WERI-Rb-1 (cell line): ENCODE measurements around the gene VASH1.

Experiments used
- DNase-seq: peaks from one replicate; pipeline ENCODE4 v3.0.0-alpha.2; 2020
- H3K27ac ChIP-seq: fragments of 250-450 bp; sonication (Bioruptor Pico); 2 replicates; pipeline ENCODE4 v1.5.1; 2020; ENCODE audit warnings: mild to moderate bottlenecking, moderate library complexity
- H3K27me3 ChIP-seq: fragments of 250-450 bp; sonication (Bioruptor Pico); 2 replicates; pipeline ENCODE4 v1.5.1; 2021; ENCODE audit warnings: mild to moderate bottlenecking, low read depth, moderate library complexity; ENCODE audit not compliant: insufficient read depth, severe bottlenecking
- H3K36me3 ChIP-seq: fragments of 250-450 bp; sonication (Bioruptor Pico); 2 replicates; pipeline ENCODE4 v1.5.1; 2020; ENCODE audit warnings: mild to moderate bottlenecking, moderate library complexity
- H3K4me3 ChIP-seq: 2 replicates; pipeline ENCODE4 v1.5.1; 2011; ENCODE audit warnings: low read depth, mild to moderate bottlenecking, control low read depth, low read length
- H3K9me3 ChIP-seq: fragments of 250-450 bp; sonication (Bioruptor Pico); 2 replicates; pipeline ENCODE4 v1.5.1; 2021; ENCODE audit warnings: mild to moderate bottlenecking, moderate library complexity; ENCODE audit not compliant: severe bottlenecking
- TF ChIP-seq, protein P1 (sequence below): IDR thresholded peaks from 2 replicates; pipeline ENCODE4 v1.5.1; 2011; ENCODE audit warnings: low read depth, mild to moderate bottlenecking, control low read depth, inconsistent platforms, low read length

VASH1 gene

DNA sequence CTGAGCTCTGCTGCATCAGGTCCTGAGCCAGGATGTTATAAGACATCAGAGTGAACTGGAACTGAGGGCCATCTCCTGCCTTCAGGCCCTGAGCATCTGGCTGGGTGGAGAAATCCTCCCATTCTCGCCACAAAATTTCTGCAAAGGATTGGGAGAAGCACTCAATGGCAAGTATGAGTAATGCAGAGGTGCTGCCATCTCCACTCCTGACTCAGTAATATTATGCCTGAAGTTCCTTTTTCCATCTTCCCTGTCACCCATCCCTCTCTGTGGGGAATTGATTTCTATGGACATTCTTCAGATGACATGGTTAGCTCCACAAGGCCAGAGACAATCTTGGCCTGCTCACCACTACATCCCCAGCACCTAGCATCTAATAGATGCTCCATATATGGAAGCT, 46.7 kb downstream of the VASH1 start:
- DNase-seq, result no peak
- H3K27ac ChIP-seq, result 0 out of 2 replicates have a peak overlapping the region, but pooled peaks have one; percentile 9
- no peak overlapping the region for H3K4me3 ChIP-seq
- no peaks in the 10 kb centered on the region for H3K27me3 ChIP-seq
- no peaks in the 10 kb centered on the region for H3K9me3 ChIP-seq
- TF ChIP-seq, protein P1, sequence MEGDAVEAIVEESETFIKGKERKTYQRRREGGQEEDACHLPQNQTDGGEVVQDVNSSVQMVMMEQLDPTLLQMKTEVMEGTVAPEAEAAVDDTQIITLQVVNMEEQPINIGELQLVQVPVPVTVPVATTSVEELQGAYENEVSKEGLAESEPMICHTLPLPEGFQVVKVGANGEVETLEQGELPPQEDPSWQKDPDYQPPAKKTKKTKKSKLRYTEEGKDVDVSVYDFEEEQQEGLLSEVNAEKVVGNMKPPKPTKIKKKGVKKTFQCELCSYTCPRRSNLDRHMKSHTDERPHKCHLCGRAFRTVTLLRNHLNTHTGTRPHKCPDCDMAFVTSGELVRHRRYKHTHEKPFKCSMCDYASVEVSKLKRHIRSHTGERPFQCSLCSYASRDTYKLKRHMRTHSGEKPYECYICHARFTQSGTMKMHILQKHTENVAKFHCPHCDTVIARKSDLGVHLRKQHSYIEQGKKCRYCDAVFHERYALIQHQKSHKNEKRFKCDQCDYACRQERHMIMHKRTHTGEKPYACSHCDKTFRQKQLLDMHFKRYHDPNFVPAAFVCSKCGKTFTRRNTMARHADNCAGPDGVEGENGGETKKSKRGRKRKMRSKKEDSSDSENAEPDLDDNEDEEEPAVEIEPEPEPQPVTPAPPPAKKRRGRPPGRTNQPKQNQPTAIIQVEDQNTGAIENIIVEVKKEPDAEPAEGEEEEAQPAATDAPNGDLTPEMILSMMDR, result no peak
- peaks cover 25% of the 10 kb centered on the region for H3K36me3 ChIP-seq

DNA sequence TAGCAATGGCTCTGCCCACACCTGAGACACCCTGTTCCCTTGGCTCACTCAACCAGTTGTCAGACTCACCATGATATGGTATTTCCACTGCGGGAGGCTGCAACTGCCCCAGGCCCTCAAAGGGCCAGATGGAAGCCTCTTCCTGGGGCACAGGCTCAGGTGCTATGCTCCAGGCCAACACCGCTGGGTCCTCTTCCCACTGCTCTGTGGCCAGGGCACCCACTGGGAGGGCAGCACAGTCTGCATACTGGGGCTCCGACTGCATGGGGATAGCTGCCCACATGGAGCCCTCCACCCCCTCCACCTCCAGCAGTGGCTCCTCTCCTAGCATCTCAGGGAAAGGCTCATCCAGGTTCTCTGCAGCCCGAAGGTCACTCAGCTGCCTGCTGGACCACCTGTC, 47.7 kb downstream of the VASH1 start:
- Histone ChIP-seq H3K9me3 (peaks cover 2% of the 10 kb centered on the region), H3K36me3 (peaks cover 15% of the 10 kb centered on the region), H3K4me3 (no peak overlapping the region), H3K27ac (no peak overlapping the region), H3K27me3 (no peaks in the 10 kb centered on the region)
- DNase-seq, result no peak
- TF ChIP-seq, protein P1, result no peak

DNA sequence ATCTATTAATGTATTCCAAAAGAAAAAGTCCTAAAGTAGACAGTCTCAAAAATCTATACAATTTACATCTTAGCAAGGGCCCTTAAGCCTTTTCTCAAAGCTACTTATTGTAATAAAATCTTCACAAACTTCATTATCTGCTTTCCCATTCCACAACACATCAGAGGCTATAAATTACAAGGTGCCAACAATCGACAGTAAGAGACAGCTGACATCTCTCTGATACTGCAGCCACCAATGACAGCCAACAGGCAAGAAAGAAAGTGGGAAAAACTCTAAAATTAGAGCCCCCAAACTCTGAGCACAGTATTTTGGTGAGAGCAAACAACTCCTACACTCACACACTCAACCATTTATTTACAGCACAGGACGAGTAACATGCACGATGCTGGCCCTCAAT, 49.3 kb downstream of the VASH1 start:
- Histone ChIP-seq H3K9me3 (peaks cover 2% of the 10 kb centered on the region), H3K27me3 (no peaks in the 10 kb centered on the region), H3K27ac (no peak overlapping the region), H3K36me3 (peaks cover 10% of the 10 kb centered on the region), H3K4me3 (no peak overlapping the region)
- no peak for DNase-seq
- TF ChIP-seq, protein P1, result no peak

DNA sequence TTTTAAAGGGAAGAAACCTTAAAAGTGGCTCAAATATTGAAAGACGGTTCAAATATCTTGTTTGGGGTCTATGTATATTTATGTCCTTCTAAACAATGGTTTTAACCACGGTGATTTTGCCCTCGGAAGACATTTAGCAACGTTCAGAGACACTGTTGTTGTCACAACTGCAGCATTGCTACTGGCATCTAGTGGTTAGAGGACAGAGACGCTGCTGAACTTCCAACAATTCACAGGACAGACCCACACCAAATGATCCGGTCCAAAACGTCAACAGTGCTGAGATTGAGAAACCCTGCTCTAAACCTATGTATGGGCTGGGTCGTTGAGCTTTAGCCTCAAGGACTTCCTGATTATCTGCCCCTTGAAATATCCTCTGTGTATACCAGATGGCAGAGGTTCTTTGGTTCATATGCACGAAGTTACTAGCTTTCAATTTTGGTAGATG, 49.7 kb downstream of the VASH1 start:
- Histone ChIP-seq H3K36me3 (peaks cover 10% of the 10 kb centered on the region), H3K9me3 (peaks cover 2% of the 10 kb centered on the region), H3K4me3 (peak overlapping the region; percentile 20; the same call in 1 of the 2 replicates), H3K27ac (no peak overlapping the region), H3K27me3 (no peaks in the 10 kb centered on the region)
- peak; percentile 21 for DNase-seq
- TF ChIP-seq, protein P1, result peak; percentile 55

DNA sequence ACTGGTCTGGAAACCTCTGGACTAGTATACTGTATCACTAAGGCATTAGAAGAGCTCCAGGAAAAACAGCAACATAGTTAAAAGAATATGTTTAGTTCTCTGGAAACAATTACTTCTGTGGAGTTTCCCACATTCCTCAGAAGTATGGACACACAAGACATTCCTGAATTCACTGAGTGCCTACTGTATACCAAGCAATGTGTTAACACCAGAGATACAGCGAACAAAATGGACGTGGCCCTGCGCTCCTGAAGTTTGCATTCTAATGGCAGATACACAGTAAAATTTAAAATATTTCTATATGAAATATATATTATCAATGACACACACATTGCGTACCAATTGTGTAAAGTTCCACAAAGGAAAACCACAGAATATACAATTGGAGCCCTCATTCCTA, 50.3 kb downstream of the VASH1 start:
- H3K36me3 ChIP-seq, result peaks cover 10% of the 10 kb centered on the region
- H3K27me3 ChIP-seq, result no peaks in the 10 kb centered on the region
- H3K4me3 ChIP-seq, result peak overlapping the region; percentile 89
- H3K9me3 ChIP-seq, result peaks cover 2% of the 10 kb centered on the region
- H3K27ac ChIP-seq, result no peak overlapping the region
- DNase-seq, result no peak
- TF ChIP-seq, protein P1, result no peak

DNA sequence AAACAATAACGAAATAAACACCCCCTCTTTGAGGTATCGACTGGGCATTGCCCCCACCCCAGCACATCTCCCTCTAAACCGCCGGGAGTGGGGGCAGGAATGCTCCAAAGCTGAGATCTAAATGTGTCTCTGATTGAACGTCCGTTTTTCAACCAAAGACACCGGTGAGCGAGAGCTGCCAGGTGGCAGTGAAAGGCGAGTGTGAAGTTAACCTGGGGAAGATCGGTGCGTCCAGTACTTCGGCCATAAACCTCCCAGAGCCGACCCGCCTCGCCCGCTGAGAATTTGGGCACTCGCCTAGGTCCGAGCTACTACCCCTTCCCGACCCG, 50.8 kb downstream of the VASH1 start:
- no peaks in the 10 kb centered on the region for H3K27me3 ChIP-seq
- peaks cover 2% of the 10 kb centered on the region for H3K9me3 ChIP-seq
- peak overlapping the region; percentile 89 for H3K4me3 ChIP-seq
- H3K27ac ChIP-seq, result peak overlapping the region; percentile 80
- no peak for DNase-seq
- TF ChIP-seq, protein P1, result no peak
- peaks cover 10% of the 10 kb centered on the region for H3K36me3 ChIP-seq
